Mesendoderm (in vitro differentiated cells): ENCODE results near the gene ORAI2.

Experiments
- DNase-seq: peaks from one replicate; pipeline ENCODE4 v3.0.0; 2013
- H2AK5ac ChIP-seq: 2 replicates; pipeline ENCODE4 v1.6.1; 2013; ENCODE audit warnings: low read length, inconsistent platforms
- H2BK120ac ChIP-seq: 2 replicates; pipeline ENCODE4 v1.6.1; 2013; ENCODE audit warnings: low read depth, mild to moderate bottlenecking, low read length, moderate library complexity, mixed read lengths
- H2BK15ac ChIP-seq: replicated peaks from 2 replicates; pipeline ENCODE4 v1.6.1; 2013; ENCODE audit warnings: low read depth, mild to moderate bottlenecking, moderate library complexity
- H2BK5ac ChIP-seq: 2 replicates; pipeline ENCODE4 v1.6.1; 2013; ENCODE audit warnings: low read length, inconsistent platforms
- H3K18ac ChIP-seq: 2 replicates; pipeline ENCODE4 v1.6.1; 2013; ENCODE audit warnings: mild to moderate bottlenecking, low read length, mixed read lengths
- H3K23ac ChIP-seq: one replicate; pipeline ENCODE4 v1.6.1; 2013; ENCODE audit warnings: low read length
- H3K27ac ChIP-seq: 2 replicates; pipeline ENCODE4 v1.5.1; 2013; ENCODE audit warnings: low read depth, mild to moderate bottlenecking, inconsistent platforms, low read length, moderate library complexity
- H3K27me3 ChIP-seq: 2 replicates; pipeline ENCODE4 v1.6.1; 2013; ENCODE audit warnings: low read length, control low read depth, mild to moderate bottlenecking, inconsistent platforms; ENCODE audit not compliant: insufficient read depth, poor library complexity
- H3K36me3 ChIP-seq: 2 replicates; pipeline ENCODE4 v1.6.1; 2013; ENCODE audit warnings: low read length, inconsistent platforms; ENCODE audit not compliant: control insufficient read depth, insufficient read depth
- H3K4ac ChIP-seq: one replicate; pipeline ENCODE4 v1.6.1; 2013; ENCODE audit warnings: low read depth, mild to moderate bottlenecking, low read length, moderate library complexity
- H3K4me1 ChIP-seq: 2 replicates; pipeline ENCODE4 v1.6.1; 2013; ENCODE audit warnings: low read depth, low read length, inconsistent platforms; ENCODE audit not compliant: control insufficient read depth
- H3K4me2 ChIP-seq: 2 replicates; pipeline ENCODE4 v1.6.1; 2013; ENCODE audit warnings: low read length
- H3K4me3 ChIP-seq: 2 replicates; pipeline ENCODE4 v1.5.1; 2013; ENCODE audit warnings: mild to moderate bottlenecking, low read length
- H3K56ac ChIP-seq: one replicate; pipeline ENCODE4 v1.6.1; 2013; ENCODE audit warnings: low read length
- H3K79me1 ChIP-seq: 2 replicates; pipeline ENCODE4 v1.6.1; 2013; ENCODE audit warnings: low read length, inconsistent platforms
- H3K79me2 ChIP-seq: 2 replicates; pipeline ENCODE4 v1.6.1; 2013; ENCODE audit warnings: mild to moderate bottlenecking, low read length; ENCODE audit not compliant: control insufficient read depth, insufficient read depth
- H3K9ac ChIP-seq: 2 replicates; pipeline ENCODE4 v1.6.1; 2013; ENCODE audit warnings: low read length, inconsistent platforms
- H4K5ac ChIP-seq: one replicate; pipeline ENCODE4 v1.6.1; 2013; ENCODE audit warnings: low read length
- H4K8ac ChIP-seq: one replicate; pipeline ENCODE4 v1.6.1; 2013; ENCODE audit warnings: low read depth, mild to moderate bottlenecking, control low read depth, low read length, moderate library complexity
- WGBS: extraction: QIAGEN DNeasy Blood & Tissue Kit; methylation state at CpG from one replicate; pipeline ENCODE4 v1.1.7; 2013; ENCODE audit warnings: low lambda C conversion rate, missing lambda C conversion rate; ENCODE audit not compliant: insufficient coverage; ENCODE audit errors: extremely low coverage; 5-methylcytosine and 5-hydroxymethylcytosine counted together

Gene ORAI2

DNA sequence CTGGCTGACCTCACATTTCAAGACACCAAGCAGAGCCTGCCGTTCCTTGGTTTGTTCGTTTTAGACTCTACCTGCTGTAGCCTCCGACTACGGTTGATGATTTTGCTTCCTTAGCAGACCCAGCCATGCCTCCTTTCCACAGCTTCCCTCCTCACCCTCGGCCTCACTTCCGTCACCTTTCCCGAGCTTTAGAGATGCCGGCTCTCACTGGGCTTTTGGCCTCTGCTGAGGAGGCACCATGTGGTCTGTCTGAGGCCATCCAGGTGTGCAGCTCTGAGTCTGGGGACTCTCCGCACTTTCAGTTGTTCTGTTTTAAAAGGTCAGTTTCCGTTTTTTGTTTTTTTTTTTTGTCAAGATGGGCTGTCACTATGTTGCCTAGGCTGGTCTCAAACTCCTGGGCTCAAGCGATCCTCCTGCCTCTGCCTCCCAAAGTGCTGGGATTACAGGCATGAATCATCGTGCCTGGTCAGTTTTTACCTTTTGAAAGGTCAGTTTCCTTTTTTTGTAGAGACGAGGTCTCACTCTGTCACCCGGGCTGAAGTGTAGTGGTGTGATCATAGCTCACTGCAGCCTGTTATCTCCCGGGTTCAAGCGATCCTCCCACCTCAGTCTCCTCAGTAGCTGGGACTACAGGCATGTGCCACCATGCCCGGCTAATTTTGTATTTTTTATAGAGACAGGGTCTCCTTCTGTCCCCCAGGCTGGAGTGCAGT lies 11.7 kb downstream of the ORAI2 start:
- Histone ChIP-seq H3K4me3 (no peak overlapping the region), H2BK120ac (no peak overlapping the region), H2AK5ac (no peak overlapping the region), H4K8ac (no peak overlapping the region), H3K27ac (no peak overlapping the region), H3K36me3 (peaks cover 2% of the 10 kb centered on the region), H3K9ac (no peak overlapping the region), H3K27me3 (no peaks in the 10 kb centered on the region), H3K56ac (no peak overlapping the region), H3K4me1 (no peaks in the 10 kb centered on the region), H3K79me1 (no peaks in the 10 kb centered on the region), H3K79me2 (no peaks in the 10 kb centered on the region), H4K5ac (no peak overlapping the region), H3K18ac (no peak overlapping the region), H3K4ac (no peak overlapping the region), H2BK15ac (no peak overlapping the region), H2BK5ac (no peak overlapping the region), H3K4me2 (no peak overlapping the region), H3K23ac (no peak overlapping the region)
- WGBS, result no CpG with 5 or more reads among the region's 17 CpGs
- DNase-seq, result no peak

DNA sequence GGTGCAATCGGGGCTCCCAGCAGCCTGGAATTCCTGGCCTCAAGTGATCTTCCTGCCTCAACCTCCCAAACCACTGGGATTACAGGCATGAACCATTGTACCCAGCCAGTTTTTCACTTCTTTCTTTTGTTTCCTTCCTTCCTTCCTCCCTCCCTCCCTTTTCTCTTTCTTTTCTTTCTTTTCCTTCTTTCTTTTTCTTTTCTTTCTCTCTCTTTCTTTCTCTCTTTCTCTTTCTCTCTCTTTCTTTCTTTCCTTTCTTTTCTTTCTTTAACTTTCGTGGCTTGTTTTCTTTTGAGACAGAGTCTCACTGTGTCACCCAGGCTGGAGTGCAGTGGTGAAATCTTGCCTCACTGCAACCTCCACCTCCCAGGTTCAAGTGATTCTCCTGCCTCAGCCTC lies 12.3 kb downstream of the ORAI2 start:
- no CpG with 5 or more reads among the region's 2 CpGs for WGBS

DNA sequence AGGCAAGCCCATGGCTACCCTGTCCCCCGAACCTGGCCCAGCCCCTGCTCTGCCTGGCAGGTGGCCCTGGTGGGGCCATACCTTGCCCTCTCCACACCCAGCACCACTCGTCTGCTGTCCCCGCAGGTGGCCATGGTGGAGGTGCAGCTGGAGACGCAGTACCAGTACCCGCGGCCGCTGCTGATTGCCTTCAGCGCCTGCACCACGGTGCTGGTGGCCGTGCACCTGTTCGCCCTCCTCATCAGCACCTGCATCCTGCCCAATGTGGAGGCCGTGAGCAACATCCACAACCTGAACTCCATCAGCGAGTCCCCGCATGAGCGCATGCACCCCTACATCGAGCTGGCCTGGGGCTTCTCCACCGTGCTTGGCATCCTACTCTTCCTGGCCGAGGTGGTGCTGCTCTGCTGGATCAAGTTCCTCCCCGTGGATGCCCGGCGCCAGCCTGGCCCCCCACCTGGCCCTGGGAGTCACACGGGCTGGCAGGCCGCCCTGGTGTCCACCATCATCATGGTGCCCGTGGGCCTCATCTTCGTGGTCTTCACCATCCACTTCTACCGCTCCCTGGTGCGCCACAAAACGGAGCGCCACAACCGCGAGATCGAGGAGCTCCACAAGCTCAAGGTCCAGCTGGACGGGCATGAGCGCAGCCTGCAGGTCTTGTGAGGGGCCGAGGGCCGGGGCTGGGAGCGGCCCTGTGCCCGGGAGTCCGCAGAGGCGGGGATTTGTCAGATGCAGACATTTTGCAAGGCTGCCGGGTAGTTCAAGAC lies 13.2 kb downstream of the ORAI2 start:
- H3K4me2 ChIP-seq, result no peak overlapping the region
- no peak for DNase-seq
- no CpG with 5 or more reads among the region's 41 CpGs for WGBS

More for the DNA sequence above, 12.3 kb downstream of the ORAI2 start:
- no peak overlapping the region for H3K9ac ChIP-seq
- no peak overlapping the region for H3K4me2 ChIP-seq
- H3K36me3 ChIP-seq, result peaks cover 2% of the 10 kb centered on the region
- H3K23ac ChIP-seq, result no peak overlapping the region
- no peak overlapping the region for H4K8ac ChIP-seq
- no peak overlapping the region for H2BK15ac ChIP-seq
- no peak for DNase-seq
- H2BK120ac ChIP-seq, result no peak overlapping the region
- no peak overlapping the region for H3K18ac ChIP-seq
- H2BK5ac ChIP-seq, result no peak overlapping the region
- no peak overlapping the region for H4K5ac ChIP-seq
- no peak overlapping the region for H3K4me3 ChIP-seq
- no peaks in the 10 kb centered on the region for H3K4me1 ChIP-seq
- H3K79me1 ChIP-seq, result no peaks in the 10 kb centered on the region
- no peak overlapping the region for H3K27ac ChIP-seq
- H3K56ac ChIP-seq, result no peak overlapping the region
- H3K4ac ChIP-seq, result no peak overlapping the region
- no peak overlapping the region for H2AK5ac ChIP-seq
- H3K79me2 ChIP-seq, result no peaks in the 10 kb centered on the region
- H3K27me3 ChIP-seq, result no peaks in the 10 kb centered on the region

DNA sequence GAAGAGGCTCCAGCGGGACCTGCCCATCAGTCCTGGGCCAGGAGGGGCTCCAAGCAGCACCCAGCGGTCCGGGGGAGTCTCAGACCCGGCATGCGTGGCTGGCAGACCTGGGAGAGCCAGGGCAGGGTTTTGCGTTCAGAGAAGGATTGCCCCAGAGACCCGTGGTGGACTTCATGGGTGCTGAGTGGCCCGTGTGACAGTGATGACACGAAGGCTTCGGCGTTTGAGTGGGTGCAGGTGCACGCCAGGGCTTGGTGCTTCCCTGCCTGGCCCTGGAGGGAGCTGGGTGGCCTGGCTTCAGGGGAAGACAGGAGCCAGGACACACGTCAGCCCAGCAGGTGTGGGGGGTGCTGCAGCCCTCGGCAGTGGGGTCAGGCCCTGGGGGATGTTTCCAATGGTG lies 13.9 kb downstream of the ORAI2 start:
- H3K4me2 ChIP-seq, result no peak overlapping the region
- H3K4me1 ChIP-seq, result no peaks in the 10 kb centered on the region
- no peak overlapping the region for H2BK15ac ChIP-seq
- no peak overlapping the region for H3K18ac ChIP-seq
- no peaks in the 10 kb centered on the region for H3K36me3 ChIP-seq
- no peak for DNase-seq
- no CpG with 5 or more reads among the region's 14 CpGs for WGBS
- H3K27me3 ChIP-seq, result no peaks in the 10 kb centered on the region
- no peaks in the 10 kb centered on the region for H3K79me1 ChIP-seq
- no peak overlapping the region for H2BK5ac ChIP-seq
- H3K4ac ChIP-seq, result no peak overlapping the region
- H3K79me2 ChIP-seq, result no peaks in the 10 kb centered on the region
- H3K27ac ChIP-seq, result no peak overlapping the region
- no peak overlapping the region for H4K5ac ChIP-seq
- H2BK120ac ChIP-seq, result no peak overlapping the region
- H3K9ac ChIP-seq, result no peak overlapping the region
- H4K8ac ChIP-seq, result no peak overlapping the region
- H3K23ac ChIP-seq, result no peak overlapping the region
- no peak overlapping the region for H2AK5ac ChIP-seq
- H3K56ac ChIP-seq, result no peak overlapping the region
- H3K4me3 ChIP-seq, result no peak overlapping the region

More for the DNA sequence above, 13.2 kb downstream of the ORAI2 start:
- Histone ChIP-seq H3K4me1 (no peaks in the 10 kb centered on the region), H3K56ac (no peak overlapping the region), H2BK15ac (no peak overlapping the region), H2BK5ac (no peak overlapping the region), H3K36me3 (peaks cover 2% of the 10 kb centered on the region), H3K4ac (no peak overlapping the region), H4K8ac (no peak overlapping the region), H3K27ac (no peak overlapping the region), H3K79me2 (no peaks in the 10 kb centered on the region), H2AK5ac (no peak overlapping the region), H4K5ac (no peak overlapping the region), H3K23ac (no peak overlapping the region), H2BK120ac (no peak overlapping the region), H3K79me1 (no peaks in the 10 kb centered on the region), H3K9ac (no peak overlapping the region), H3K18ac (no peak overlapping the region), H3K27me3 (no peaks in the 10 kb centered on the region), H3K4me3 (no peak overlapping the region)

DNA sequence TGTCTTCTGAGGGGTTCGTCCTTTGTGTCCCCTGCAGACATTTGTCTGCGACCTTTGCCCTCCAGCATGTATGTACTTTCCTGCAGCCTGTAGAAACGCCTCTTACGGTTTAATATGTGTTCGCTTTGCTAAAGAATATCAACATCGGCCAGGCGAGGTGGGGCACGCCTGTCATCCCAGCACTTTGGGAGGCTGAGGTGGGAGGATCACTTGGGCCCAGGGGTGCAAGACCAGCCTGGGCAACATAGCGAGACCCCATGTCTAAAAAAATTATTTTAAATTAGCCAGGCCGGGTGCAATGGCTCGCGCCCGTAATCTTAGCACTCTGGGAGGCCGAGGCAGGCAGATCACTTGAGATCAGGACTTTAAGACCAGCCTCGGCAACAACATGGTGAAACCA lies 15.8 kb downstream of the ORAI2 start:
- Histone ChIP-seq H3K4ac (no peak overlapping the region), H4K5ac (no peak overlapping the region), H3K4me1 (no peaks in the 10 kb centered on the region), H3K23ac (no peak overlapping the region), H3K79me2 (no peaks in the 10 kb centered on the region), H2AK5ac (no peak overlapping the region), H3K4me2 (no peak overlapping the region), H3K79me1 (no peaks in the 10 kb centered on the region), H4K8ac (no peak overlapping the region), H3K36me3 (no peaks in the 10 kb centered on the region), H3K18ac (no peak overlapping the region), H2BK15ac (no peak overlapping the region), H3K27ac (no peak overlapping the region), H3K27me3 (no peaks in the 10 kb centered on the region), H2BK120ac (no peak overlapping the region), H3K4me3 (no peak overlapping the region), H3K56ac (no peak overlapping the region), H3K9ac (no peak overlapping the region), H2BK5ac (no peak overlapping the region)
- WGBS, result no CpG with 5 or more reads among the region's 15 CpGs
- DNase-seq, result no peak
